B cell (primary cell): Measurements from ENCODE around the gene TRMT11.

ENCODE experiments used
- CTCF ChIP-seq: fragments of 200-600 bp; IDR thresholded peaks from one replicate; pipeline ENCODE4 v1.8.0; 2022; ENCODE audit warnings: antibody characterized with exemption, mild to moderate bottlenecking
- EZH2 ChIP-seq: IDR thresholded peaks from 2 replicates; pipeline ENCODE4 v1.6.1; 2012; ENCODE audit warnings: borderline replicate concordance, low read depth, mild to moderate bottlenecking, moderate library complexity, low read length; ENCODE audit not compliant: insufficient read depth, poor library complexity, severe bottlenecking

- no peak for TF ChIP-seq CTCF
- no peak for TF ChIP-seq EZH2
Measured at GRCh38 chr6:126040826-126041225, 54.5 kb downstream of the TRMT11 start.
